ENCODE data around the gene DHRS11.

The DHRS11 gene

GRCh38 chr17:36614081-36614480 lies 22.4 kb downstream of the DHRS11 start:
- no peak for DNase-seq (ENCODE audit: low read depth)

GRCh38 chr17:36614933-36615332 lies 23.3 kb downstream of the DHRS11 start:
- DNase-seq (ENCODE audit: low read depth): no peak

- no peak for DNase-seq (ENCODE audit: low read depth)
Observed at GRCh38 chr17:36616061-36617029, 24.7 kb downstream of the DHRS11 start.

- no peak for DNase-seq (ENCODE audit: low read depth)
Observed at GRCh38 chr17:36617773-36618172, 26.1 kb downstream of the DHRS11 start.

- no peak for DNase-seq (ENCODE audit: low read depth)
Observed at GRCh38 chr17:36623281-36623680, 31.6 kb downstream of the DHRS11 start.

GRCh38 chr17:36625188-36625587 lies 33.5 kb downstream of the DHRS11 start:
- DNase-seq (ENCODE audit: low read depth): no peak

GRCh38 chr17:36627101-36627500 lies 35.4 kb downstream of the DHRS11 start:
- no peak for DNase-seq (ENCODE audit: low read depth)

- no peak for DNase-seq (ENCODE audit: low read depth)
Observed at GRCh38 chr17:36628576-36628975, 36.9 kb downstream of the DHRS11 start.

- DNase-seq (ENCODE audit: low read depth): peak; percentile 75
Observed at GRCh38 chr17:36629252-36629847, 37.7 kb downstream of the DHRS11 start.

GRCh38 chr17:36629970-36630502 lies 38.4 kb downstream of the DHRS11 start:
- no peak for DNase-seq (ENCODE audit: low read depth)

GRCh38 chr17:36631022-36631421 lies 39.3 kb downstream of the DHRS11 start:
- no peak for DNase-seq (ENCODE audit: low read depth)

GRCh38 chr17:36632916-36633771 lies 41.5 kb downstream of the DHRS11 start:
- no peak for DNase-seq (ENCODE audit: low read depth)

- DNase-seq (ENCODE audit: low read depth): no peak
Observed at GRCh38 chr17:36640346-36640745, 48.7 kb downstream of the DHRS11 start.

- no peak for DNase-seq (ENCODE audit: low read depth)
Observed at GRCh38 chr17:36640836-36641235, 49.2 kb downstream of the DHRS11 start.

- no peak for DNase-seq (ENCODE audit: low read depth)
Observed at GRCh38 chr17:36641331-36641876, 49.7 kb downstream of the DHRS11 start.

GRCh38 chr17:36641877-36642845 lies 50.5 kb downstream of the DHRS11 start:
- DNase-seq (ENCODE audit: low read depth): no peak

GRCh38 chr17:36643086-36643685 lies 51.5 kb downstream of the DHRS11 start:
- DNase-seq (ENCODE audit: low read depth): no peak

GRCh38 chr17:36645422-36645821 lies 53.7 kb downstream of the DHRS11 start:
- DNase-seq (ENCODE audit: low read depth): no peak

- DNase-seq (ENCODE audit: low read depth): no peak
Observed at GRCh38 chr17:36647636-36648035, 56.0 kb downstream of the DHRS11 start.

- DNase-seq (ENCODE audit: low read depth): no peak
Observed at GRCh38 chr17:36650096-36650775, 58.6 kb downstream of the DHRS11 start.
